Pancreas (tissue), 10 donors: ENCODE data around the gene HECTD4. TPM values are rescaled to one million over a fixed set of nuclear protein-coding genes. Genes with fewer than 3 reads are reported as not detected.
"Not testable (repeated sequence)": the region's sequence is repeated elsewhere in the genome, so short reads cannot be mapped to it uniquely, and the experiment has no call there.

Source experiments
- ATAC-seq, 4 donors: fragments of 200-7000 bp; cut with Tn5 transposase; one replicate each; pipeline versions ENCODE4 v1.8.0 to v1.9.1; 2020; ENCODE audit warnings: mild to moderate bottlenecking in 4 of 4, moderate library complexity in 4 of 4
- DNase-seq, 6 donors: peaks; one replicate each; pipeline ENCODE4 v3.0.0-alpha.2; 2020
- FAIRE-seq: peaks from 2 replicates; lab custom pipeline; 2012; peaks lifted over from hg19 to GRCh38; lab: Jason Lieb, UNC
- H3K27ac ChIP-seq, 4 donors: fragments of 200-600 bp; sonication (generic); 1 replicate in 3 of 4; 2 replicates in 1 of 4; pipeline versions ENCODE4 v1.5.0 to v1.8.0; 2020
- H3K27me3 ChIP-seq, 4 donors: fragments of 200-600 bp; one replicate each; pipeline ENCODE4 v1.8.0; 2021
- H3K36me3 ChIP-seq, 3 donors: fragments of 200-600 bp; sonication (generic) in 1 of 3; one replicate each; pipeline versions ENCODE4 v1.5.0 to v1.8.0; 2020 to 2021
- H3K4me1 ChIP-seq, 3 donors: fragments of 200-600 bp; one replicate each; pipeline ENCODE4 v1.8.0; 2021
- H3K4me3 ChIP-seq, 4 donors: fragments of 200-600 bp; sonication (generic) in 2 of 4; one replicate each; pipeline versions ENCODE4 v1.5.0 to v1.8.0; 2020 to 2021
- H3K9me3 ChIP-seq, 4 donors: fragments of 200-600 bp; one replicate each; pipeline ENCODE4 v1.8.0; 2021
- CTCF ChIP-seq, 4 donors: fragments of 200-600 bp; sonication (generic) in 3 of 4; IDR thresholded peaks; one replicate each; pipeline versions ENCODE4 v1.5.0 to v1.8.0; 2021; ENCODE audit warnings: antibody characterized with exemption in 4 of 4
- WGBS, 2 donors: extraction: QIAGEN DNeasy Blood & Tissue Kit; methylation state at CpG; one replicate each; pipeline ENCODE4 v1.1.7; 2013; 5-methylcytosine and 5-hydroxymethylcytosine counted together
- intact Hi-C, 3 donors: fragments of 100-400 bp; cut with DNase I; formaldehyde crosslinking; loops; one replicate each; pipeline versions ENCODE4 v1.11.1 to v1.14.2; 2022
- polyA plus RNA-seq, 2 donors: library from polyadenylated mRNA; stranded (reverse); fragments of 200-250 nt; gene quantifications; one replicate each; pipeline ENCODE4 v1.2.3, GENCODE V29; 2013
- total RNA-seq, 6 donors: library from RNA; stranded (reverse); fragmentation: NEBNext Ultra II Directional in 4 of 6; extraction: Animal tissue kit (Norgen Biotek cat#: 25700) in 4 of 6; gene quantifications; one replicate each; pipeline versions ENCODE4 v1.2.1 to v1.2.4, GENCODE V29; 2021 to 2023
- donor health status: healthy with polysubstance abuse.
- donor health status: DM: no; HTN: no; CAD: no; lungs with moderate emphysema.
- donor health status: DM: no; HTN: no; CAD: no.
- donor health status: control.
- donor health status: control.
- donor health status: Bipolar disorder and iron deficiency.
- donor health status: DM: yes; HTN: yes; CAD: no.
- donor health status: DM: no; HTN: no; CAD: no.
- donor health status: DM: no; HTN: no; CAD: no.
- donor health status: DM: yes; HTN: yes; CAD: no.

The HECTD4 gene
- total and polyA plus RNA-seq, 8 donors = 17.9 to 38.4 (median 26.4) TPM

- Histone ChIP-seq H3K4me3 (no peak overlapping the region), H3K36me3 (peaks cover 0 to 12% (median 11%) of the 10 kb centered on the region in 3 donors), H3K4me1 (no peaks in the 10 kb centered on the region), H3K27me3 (no peaks in the 10 kb centered on the region), H3K9me3 (no peaks in the 10 kb centered on the region), H3K27ac (no peak overlapping the region)
- DNase-seq (peak in 1 of 6 donors; percentile 15), FAIRE-seq (no peak), ATAC-seq (no peak)
- TF ChIP-seq CTCF (IDR thresholded peaks at IDR 0.05) = no peak
- 87 to 92% methylated on average over 6 of the region's 6 CpGs for WGBS, 2 donors
- intact Hi-C loops = no loop called here
These were observed 221.6 kb downstream of the HECTD4 start for GRCh38 chr12:112160611-112161010.

- Histone ChIP-seq H3K9me3 (no peaks in the 10 kb centered on the region), H3K36me3 (peaks cover 0 to 12% (median 11%) of the 10 kb centered on the region in 3 donors), H3K4me1 (no peaks in the 10 kb centered on the region), H3K27me3 (no peaks in the 10 kb centered on the region), H3K4me3 (no peak overlapping the region), H3K27ac (no peak overlapping the region)
- ATAC-seq = no peak
- 99 to 100% methylated on average over 6 of the region's 6 CpGs for WGBS, 2 donors
- no peak for TF ChIP-seq CTCF (IDR thresholded peaks at IDR 0.05)
- DNase-seq = no peak
- intact Hi-C loops = no loop called here
- FAIRE-seq = no peak
These were observed 223.1 kb downstream of the HECTD4 start for GRCh38 chr12:112159146-112159541.

- DNase-seq, ATAC-seq, H3K9me3 ChIP-seq, H3K27me3 ChIP-seq, intact Hi-C loops, FAIRE-seq, H3K4me1 ChIP-seq, H3K27ac ChIP-seq, H3K4me3 ChIP-seq: not testable (repeated sequence)
- peaks cover 0 to 11% (median 11%) of the 10 kb centered on the region in 3 donors for H3K36me3 ChIP-seq
- 96 to 98% methylated on average over 11 of the region's 11 CpGs for WGBS, 2 donors
These were observed 223.6 kb downstream of the HECTD4 start for GRCh38 chr12:112158461-112159145.

GRCh38 chr12:112153893-112154219, 228.4 kb downstream of the HECTD4 start:
- H3K36me3 ChIP-seq = peaks cover 0 to 39% (median 18%) of the 10 kb centered on the region in 3 donors
- no peak for TF ChIP-seq CTCF (IDR thresholded peaks at IDR 0.05)
- FAIRE-seq = no peak
- ATAC-seq = no peak
- H3K4me3 ChIP-seq = no peak overlapping the region
- no peaks in the 10 kb centered on the region for H3K4me1 ChIP-seq
- H3K27me3 ChIP-seq = no peaks in the 10 kb centered on the region
- H3K27ac ChIP-seq = no peak overlapping the region
- 93 to 95% methylated on average over 8 of the region's 8 CpGs for WGBS, 2 donors
- no peaks in the 10 kb centered on the region for H3K9me3 ChIP-seq
- intact Hi-C loops = no loop called here
- DNase-seq = peak in 1 of 6 donors; percentile 12

GRCh38 chr12:112153181-112153892, 228.9 kb downstream of the HECTD4 start:
- WGBS, 2 donors = 87 to 89% methylated on average over 11 of the region's 11 CpGs
- Histone ChIP-seq H3K27me3 (no peaks in the 10 kb centered on the region), H3K9me3 (no peaks in the 10 kb centered on the region), H3K4me3 (no peak overlapping the region), H3K4me1 (no peaks in the 10 kb centered on the region), H3K36me3 (peaks cover 4 to 44% (median 18%) of the 10 kb centered on the region in 3 donors), H3K27ac (no peak overlapping the region)
- intact Hi-C loops = no loop called here
- FAIRE-seq (no peak), DNase-seq (peak in 1 of 6 donors; percentile 0), ATAC-seq (peak in 1 of 4 donors; percentile 10)
- TF ChIP-seq CTCF (IDR thresholded peaks at IDR 0.05) = no peak
